ENCODE measurements around the gene MS4A4A. TPM values are rescaled to one million over a fixed set of nuclear protein-coding genes. Genes with fewer than 3 reads are reported as not detected.
A peak's percentile ranks its signal among the peaks of the same experiment; 100 is the strongest.

MS4A4A gene
- total and polyA plus RNA-seq, 2 of the 13 experiments (the other 11 are each of a cell fraction or from before 2014, with no cell fraction given): not detected

DNA sequence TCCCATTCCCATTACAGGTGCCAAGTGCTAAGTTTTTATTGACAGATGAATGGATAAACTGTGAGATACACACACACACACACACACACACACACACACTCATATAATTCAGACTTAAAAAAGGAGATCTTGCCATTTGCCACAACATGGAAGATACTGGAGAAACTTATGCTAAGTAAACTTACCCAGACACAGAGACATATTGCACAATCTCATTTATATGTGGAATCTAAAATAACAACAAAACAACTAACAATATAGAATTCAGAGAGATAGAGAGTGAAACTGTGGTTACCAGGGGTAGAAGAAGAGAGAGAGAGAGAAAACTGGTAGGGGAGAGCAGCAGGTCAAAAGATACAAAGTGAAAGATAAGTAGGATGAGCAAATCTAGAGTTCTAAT, 48.0 kb downstream of the MS4A4A start:
- intact Hi-C loops (cut with micrococcal nuclease; ENCODE audit: unreplicated experiment) (no loop called here), in situ Hi-C loops (cut with HindIII; ENCODE audit: extremely low pct_ligation_motif_present, low pct_unique_long_range_greater_than_20kb) (loop anchor here (25.0 kb wide), 1 partner anchor 159 kb away; the partner anchor contains the start of gene MS4A12)
- Histone ChIP-seq H2AFZ (ENCODE audit: low read length) (no peak overlapping the region), H3K36me3 (replicated peaks in 1 of 2; ENCODE audit: control insufficient read depth in 1 of 2, insufficient read depth in 2 of 2, low read length in 2 of 2) (no peaks in the 10 kb centered on the region), H3K79me2 (ENCODE audit: insufficient read depth, low read length) (no peaks in the 10 kb centered on the region), H3K9me3 (ENCODE audit: low read length) (no peaks in the 10 kb centered on the region), H3K4me2 (ENCODE audit: low read depth, low read length) (no peak overlapping the region), H3K27ac (ENCODE audit: extremely low read length, insufficient read depth, low read length) (no peak overlapping the region), H3K9ac (ENCODE audit: insufficient read depth, low read depth, low read length) (no peak overlapping the region), H3K4me1 (ENCODE audit: insufficient read depth, low read length) (no peaks in the 10 kb centered on the region), H4K20me1 (ENCODE audit: insufficient read depth, low read length) (no peaks in the 10 kb centered on the region), H3K27me3 (ENCODE audit: control insufficient read depth in 1 of 2, insufficient read depth in 2 of 2, low read length in 2 of 2) (no peaks in the 10 kb centered on the region), H3K4me3 (replicated peaks in 1 of 3; ENCODE audit: insufficient read depth in 1 of 3, low read depth in 2 of 3, low read length in 3 of 3) (no peak overlapping the region)
- no TSS peak for BruUV-seq (replicated peaks)
- CTCF ChIA-PET (ENCODE audit: low intra/inter-chr PET ratio, low total read pairs): no interaction called here
- no peak for ATAC-seq
- FAIRE-seq: no peak
- TF ChIP-seq ZFP90 (CRISPR knock-in tag; IDR thresholded peaks at IDR 0.05; ENCODE audit: borderline replicate concordance) (no peak), CEBPB (IDR thresholded peaks at IDR 0.05; ENCODE audit: borderline replicate concordance, low read depth, low read length) (peak; percentile 28; the same call in 1 of the 2 replicates), FOXC1 (CRISPR knock-in tag; IDR thresholded peaks at IDR 0.05; ENCODE audit: borderline replicate concordance) (no peak)
- POLR2A ChIA-PET: no interaction called here
- DNase-seq (ENCODE audit: low spot score): no peak

DNA sequence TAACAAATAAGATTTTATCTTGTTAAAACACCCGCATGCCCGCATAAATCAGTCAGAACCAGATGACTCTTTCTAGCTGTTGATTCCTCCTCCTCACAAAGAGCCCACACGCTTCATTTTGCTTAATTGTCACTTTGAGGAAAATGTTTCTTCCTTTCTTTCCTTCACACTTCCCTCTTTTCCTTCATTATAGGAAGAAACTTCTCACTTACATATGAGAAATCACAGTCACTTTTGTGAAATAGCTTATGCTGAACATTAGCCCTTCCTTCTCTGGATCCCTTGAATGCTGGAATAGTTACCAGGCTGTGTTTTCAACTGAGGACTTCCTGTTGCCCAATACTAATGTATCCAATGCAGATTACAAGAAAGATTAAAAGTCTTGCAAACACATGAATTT, 52.4 kb downstream of the MS4A4A start:
- in situ Hi-C loops (cut with HindIII; ENCODE audit: extremely low pct_ligation_motif_present, low pct_unique_long_range_greater_than_20kb): loop anchor here (25.0 kb wide), 1 partner anchor 154 kb away; the partner anchor contains the start of gene MS4A12
- DNase-seq (ENCODE audit: low spot score) (no peak), FAIRE-seq (no peak), ATAC-seq (no peak)
- Histone ChIP-seq H3K4me2 (ENCODE audit: low read depth, low read length) (no peak overlapping the region), H3K4me1 (ENCODE audit: insufficient read depth, low read length) (no peaks in the 10 kb centered on the region), H3K36me3 (replicated peaks in 1 of 2; ENCODE audit: control insufficient read depth in 1 of 2, insufficient read depth in 2 of 2, low read length in 2 of 2) (no peaks in the 10 kb centered on the region), H3K4me3 (replicated peaks in 1 of 3; ENCODE audit: insufficient read depth in 1 of 3, low read depth in 2 of 3, low read length in 3 of 3) (no peak overlapping the region), H4K20me1 (ENCODE audit: insufficient read depth, low read length) (no peaks in the 10 kb centered on the region), H3K9ac (ENCODE audit: insufficient read depth, low read depth, low read length) (no peak overlapping the region), H3K27ac (ENCODE audit: extremely low read length, insufficient read depth, low read length) (no peak overlapping the region), H3K79me2 (ENCODE audit: insufficient read depth, low read length) (no peaks in the 10 kb centered on the region), H3K27me3 (ENCODE audit: control insufficient read depth in 1 of 2, insufficient read depth in 2 of 2, low read length in 2 of 2) (no peaks in the 10 kb centered on the region), H2AFZ (ENCODE audit: low read length) (no peak overlapping the region), H3K9me3 (ENCODE audit: low read length) (no peaks in the 10 kb centered on the region)
- intact Hi-C loops (cut with micrococcal nuclease; ENCODE audit: unreplicated experiment): no loop called here
- WGBS (ENCODE audit: low lambda C conversion rate): 0% methylated on average over 3 of the region's 3 CpGs
- ChIA-PET POLR2A (no interaction called here), CTCF (ENCODE audit: low intra/inter-chr PET ratio, low total read pairs) (no interaction called here)
- no TSS peak for BruUV-seq (replicated peaks)
- TF ChIP-seq, protein P1, sequence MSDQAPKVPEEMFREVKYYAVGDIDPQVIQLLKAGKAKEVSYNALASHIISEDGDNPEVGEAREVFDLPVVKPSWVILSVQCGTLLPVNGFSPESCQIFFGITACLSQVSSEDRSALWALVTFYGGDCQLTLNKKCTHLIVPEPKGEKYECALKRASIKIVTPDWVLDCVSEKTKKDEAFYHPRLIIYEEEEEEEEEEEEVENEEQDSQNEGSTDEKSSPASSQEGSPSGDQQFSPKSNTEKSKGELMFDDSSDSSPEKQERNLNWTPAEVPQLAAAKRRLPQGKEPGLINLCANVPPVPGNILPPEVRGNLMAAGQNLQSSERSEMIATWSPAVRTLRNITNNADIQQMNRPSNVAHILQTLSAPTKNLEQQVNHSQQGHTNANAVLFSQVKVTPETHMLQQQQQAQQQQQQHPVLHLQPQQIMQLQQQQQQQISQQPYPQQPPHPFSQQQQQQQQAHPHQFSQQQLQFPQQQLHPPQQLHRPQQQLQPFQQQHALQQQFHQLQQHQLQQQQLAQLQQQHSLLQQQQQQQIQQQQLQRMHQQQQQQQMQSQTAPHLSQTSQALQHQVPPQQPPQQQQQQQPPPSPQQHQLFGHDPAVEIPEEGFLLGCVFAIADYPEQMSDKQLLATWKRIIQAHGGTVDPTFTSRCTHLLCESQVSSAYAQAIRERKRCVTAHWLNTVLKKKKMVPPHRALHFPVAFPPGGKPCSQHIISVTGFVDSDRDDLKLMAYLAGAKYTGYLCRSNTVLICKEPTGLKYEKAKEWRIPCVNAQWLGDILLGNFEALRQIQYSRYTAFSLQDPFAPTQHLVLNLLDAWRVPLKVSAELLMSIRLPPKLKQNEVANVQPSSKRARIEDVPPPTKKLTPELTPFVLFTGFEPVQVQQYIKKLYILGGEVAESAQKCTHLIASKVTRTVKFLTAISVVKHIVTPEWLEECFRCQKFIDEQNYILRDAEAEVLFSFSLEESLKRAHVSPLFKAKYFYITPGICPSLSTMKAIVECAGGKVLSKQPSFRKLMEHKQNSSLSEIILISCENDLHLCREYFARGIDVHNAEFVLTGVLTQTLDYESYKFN (CRISPR knock-in tag; conservative IDR thresholded peaks at IDR 0.05): no peak
- TF ChIP-seq JDP2 (CRISPR knock-in tag; IDR thresholded peaks at IDR 0.05; ENCODE audit: borderline replicate concordance): no peak
- no peak for TF ChIP-seq HOXA7 (CRISPR knock-in tag; IDR thresholded peaks at IDR 0.05)
- TF ChIP-seq ZC3H4 (CRISPR knock-in tag; IDR thresholded peaks at IDR 0.05; ENCODE audit: borderline replicate concordance): no peak
- no peak for TF ChIP-seq MEIS2 (CRISPR knock-in tag; IDR thresholded peaks at IDR 0.05)
- no peak for TF ChIP-seq GATAD1 (CRISPR knock-in tag; IDR thresholded peaks at IDR 0.05)
- TF ChIP-seq HNRNPH1 (optimal IDR thresholded peaks at IDR 0.05; ENCODE audit: low read depth, low read length): no peak
- TF ChIP-seq, protein P2, sequence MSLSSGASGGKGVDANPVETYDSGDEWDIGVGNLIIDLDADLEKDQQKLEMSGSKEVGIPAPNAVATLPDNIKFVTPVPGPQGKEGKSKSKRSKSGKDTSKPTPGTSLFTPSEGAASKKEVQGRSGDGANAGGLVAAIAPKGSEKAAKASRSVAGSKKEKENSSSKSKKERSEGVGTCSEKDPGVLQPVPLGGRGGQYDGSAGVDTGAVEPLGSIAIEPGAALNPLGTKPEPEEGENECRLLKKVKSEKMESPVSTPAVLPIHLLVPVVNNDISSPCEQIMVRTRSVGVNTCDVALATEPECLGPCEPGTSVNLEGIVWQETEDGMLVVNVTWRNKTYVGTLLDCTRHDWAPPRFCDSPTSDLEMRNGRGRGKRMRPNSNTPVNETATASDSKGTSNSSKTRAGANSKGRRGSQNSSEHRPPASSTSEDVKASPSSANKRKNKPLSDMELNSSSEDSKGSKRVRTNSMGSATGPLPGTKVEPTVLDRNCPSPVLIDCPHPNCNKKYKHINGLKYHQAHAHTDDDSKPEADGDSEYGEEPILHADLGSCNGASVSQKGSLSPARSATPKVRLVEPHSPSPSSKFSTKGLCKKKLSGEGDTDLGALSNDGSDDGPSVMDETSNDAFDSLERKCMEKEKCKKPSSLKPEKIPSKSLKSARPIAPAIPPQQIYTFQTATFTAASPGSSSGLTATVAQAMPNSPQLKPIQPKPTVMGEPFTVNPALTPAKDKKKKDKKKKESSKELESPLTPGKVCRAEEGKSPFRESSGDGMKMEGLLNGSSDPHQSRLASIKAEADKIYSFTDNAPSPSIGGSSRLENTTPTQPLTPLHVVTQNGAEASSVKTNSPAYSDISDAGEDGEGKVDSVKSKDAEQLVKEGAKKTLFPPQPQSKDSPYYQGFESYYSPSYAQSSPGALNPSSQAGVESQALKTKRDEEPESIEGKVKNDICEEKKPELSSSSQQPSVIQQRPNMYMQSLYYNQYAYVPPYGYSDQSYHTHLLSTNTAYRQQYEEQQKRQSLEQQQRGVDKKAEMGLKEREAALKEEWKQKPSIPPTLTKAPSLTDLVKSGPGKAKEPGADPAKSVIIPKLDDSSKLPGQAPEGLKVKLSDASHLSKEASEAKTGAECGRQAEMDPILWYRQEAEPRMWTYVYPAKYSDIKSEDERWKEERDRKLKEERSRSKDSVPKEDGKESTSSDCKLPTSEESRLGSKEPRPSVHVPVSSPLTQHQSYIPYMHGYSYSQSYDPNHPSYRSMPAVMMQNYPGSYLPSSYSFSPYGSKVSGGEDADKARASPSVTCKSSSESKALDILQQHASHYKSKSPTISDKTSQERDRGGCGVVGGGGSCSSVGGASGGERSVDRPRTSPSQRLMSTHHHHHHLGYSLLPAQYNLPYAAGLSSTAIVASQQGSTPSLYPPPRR (CRISPR knock-in tag; IDR thresholded peaks at IDR 0.05; ENCODE audit: borderline replicate concordance): no peak

Measured in HepG2 (cell line).